ENCODE data around the gene DES. TPM values are rescaled to one million over a fixed set of nuclear protein-coding genes. Genes with fewer than 3 reads are reported as not detected.

DES gene
- total RNA-seq, 1 donor from 2014 or later, result not detected

DNA sequence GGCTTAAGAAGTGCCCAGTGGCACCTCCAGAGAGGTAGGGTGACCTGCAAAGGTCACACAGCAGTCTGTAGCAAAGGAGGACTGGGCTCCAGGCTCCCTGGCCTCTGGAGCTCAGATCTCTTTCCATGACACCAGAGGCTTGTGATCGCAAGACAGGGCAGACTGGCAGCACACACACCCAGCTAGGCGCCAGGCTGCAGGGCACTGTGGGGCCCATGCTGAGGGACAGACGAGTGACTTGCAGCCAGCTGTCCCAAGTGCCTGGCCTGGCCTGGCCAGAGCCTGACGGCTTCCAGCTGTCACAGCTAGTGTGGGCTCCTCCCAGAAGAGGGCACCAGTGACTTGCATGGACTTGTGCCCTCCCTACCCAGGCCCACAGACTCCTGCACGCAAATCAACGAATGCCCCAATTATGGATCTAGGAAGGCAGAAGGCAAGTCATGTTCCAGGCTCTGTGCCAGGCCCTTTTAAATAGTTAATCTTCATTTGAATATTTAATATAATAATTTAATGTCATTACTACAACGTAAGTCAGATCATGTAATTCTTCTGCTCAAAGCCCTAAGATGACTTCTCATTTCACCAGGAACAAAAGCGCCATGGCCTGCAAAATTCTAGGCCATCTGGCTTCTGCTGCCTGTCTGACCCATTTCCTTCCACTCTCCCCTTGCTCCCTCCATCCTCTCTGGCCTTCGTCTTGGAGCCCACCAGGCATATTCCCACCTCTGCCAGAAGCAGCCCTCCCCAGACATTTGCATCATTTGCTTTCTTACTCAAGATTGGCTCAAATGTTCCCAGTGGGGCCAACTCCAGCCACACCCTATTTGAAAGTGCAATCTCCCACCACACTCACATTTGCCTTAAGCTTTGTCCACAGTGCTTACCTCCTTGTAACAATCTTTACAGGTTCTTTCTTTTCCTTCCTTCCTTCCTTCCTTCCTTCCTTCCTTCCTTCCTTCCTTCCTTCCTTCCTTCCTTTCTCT lies 12.7 kb downstream of the DES start:
- TF ChIP-seq, protein P1, sequence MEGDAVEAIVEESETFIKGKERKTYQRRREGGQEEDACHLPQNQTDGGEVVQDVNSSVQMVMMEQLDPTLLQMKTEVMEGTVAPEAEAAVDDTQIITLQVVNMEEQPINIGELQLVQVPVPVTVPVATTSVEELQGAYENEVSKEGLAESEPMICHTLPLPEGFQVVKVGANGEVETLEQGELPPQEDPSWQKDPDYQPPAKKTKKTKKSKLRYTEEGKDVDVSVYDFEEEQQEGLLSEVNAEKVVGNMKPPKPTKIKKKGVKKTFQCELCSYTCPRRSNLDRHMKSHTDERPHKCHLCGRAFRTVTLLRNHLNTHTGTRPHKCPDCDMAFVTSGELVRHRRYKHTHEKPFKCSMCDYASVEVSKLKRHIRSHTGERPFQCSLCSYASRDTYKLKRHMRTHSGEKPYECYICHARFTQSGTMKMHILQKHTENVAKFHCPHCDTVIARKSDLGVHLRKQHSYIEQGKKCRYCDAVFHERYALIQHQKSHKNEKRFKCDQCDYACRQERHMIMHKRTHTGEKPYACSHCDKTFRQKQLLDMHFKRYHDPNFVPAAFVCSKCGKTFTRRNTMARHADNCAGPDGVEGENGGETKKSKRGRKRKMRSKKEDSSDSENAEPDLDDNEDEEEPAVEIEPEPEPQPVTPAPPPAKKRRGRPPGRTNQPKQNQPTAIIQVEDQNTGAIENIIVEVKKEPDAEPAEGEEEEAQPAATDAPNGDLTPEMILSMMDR (IDR thresholded peaks at IDR 0.05), result peak; percentile 57
- no peak overlapping the region for H3K4me3 Mint-ChIP-seq (ENCODE audit: unreplicated experiment)
- no peak overlapping the region for H3K27ac Mint-ChIP-seq (ENCODE audit: unreplicated experiment)
- H3K4me1 Mint-ChIP-seq (ENCODE audit: unreplicated experiment), result peaks cover 1% of the 10 kb centered on the region
- DNase-seq (ENCODE audit: extremely low spot score, unreplicated experiment), result no peak
- H3K36me3 Mint-ChIP-seq (ENCODE audit: unreplicated experiment), result no peaks in the 10 kb centered on the region
- H3K27me3 Mint-ChIP-seq (ENCODE audit: unreplicated experiment), result peaks cover 1% of the 10 kb centered on the region
- H3K9me3 Mint-ChIP-seq (ENCODE audit: unreplicated experiment), result no peaks in the 10 kb centered on the region

DNA sequence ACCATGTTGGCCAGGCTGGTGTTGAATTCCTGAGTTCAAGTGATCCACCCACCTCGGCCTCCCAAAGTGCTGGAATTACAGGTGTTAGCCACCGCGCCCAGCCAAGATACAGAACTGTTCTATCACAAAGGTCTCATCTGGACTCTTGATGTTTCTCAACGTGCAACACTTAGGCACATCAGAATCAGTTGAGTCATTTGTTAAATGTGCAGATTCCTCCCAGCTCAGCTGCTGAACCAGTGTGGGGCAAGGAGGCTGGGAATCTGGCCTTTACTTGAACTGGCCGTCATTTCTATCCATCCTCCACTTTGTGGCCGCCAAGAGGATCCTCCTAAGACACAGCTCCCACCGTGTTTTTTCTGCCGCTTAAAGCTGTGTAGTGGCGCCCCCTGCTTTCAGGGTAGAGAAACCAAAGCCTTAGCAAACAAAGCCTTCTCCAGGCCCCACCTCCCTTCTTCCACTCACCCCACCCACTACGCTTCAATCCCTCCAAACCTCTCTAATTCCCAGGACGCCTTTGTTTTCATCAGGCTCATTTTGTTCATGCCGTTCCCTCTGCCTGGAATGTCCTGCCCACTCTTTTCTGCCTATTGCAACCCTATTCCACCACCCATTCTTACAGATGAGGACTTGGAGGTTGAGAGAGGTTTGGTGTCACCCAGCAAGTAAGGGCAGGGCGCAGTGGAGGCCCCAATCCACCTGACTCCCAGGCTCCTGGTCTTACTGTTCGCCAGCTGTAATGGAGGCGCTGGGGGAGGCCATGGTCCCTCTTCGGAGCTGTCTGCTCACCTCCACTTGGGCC lies 15.7 kb downstream of the DES start:
- DNase-seq (ENCODE audit: extremely low spot score, unreplicated experiment), result no peak
- Mint-ChIP-seq H3K4me1 (ENCODE audit: unreplicated experiment) (peaks cover 1% of the 10 kb centered on the region), H3K27me3 (ENCODE audit: unreplicated experiment) (no peaks in the 10 kb centered on the region), H3K36me3 (ENCODE audit: unreplicated experiment) (no peaks in the 10 kb centered on the region), H3K4me3 (ENCODE audit: unreplicated experiment) (no peak overlapping the region), H3K9me3 (ENCODE audit: unreplicated experiment) (no peaks in the 10 kb centered on the region), H3K27ac (ENCODE audit: unreplicated experiment) (no peak overlapping the region)
- TF ChIP-seq, protein P1 (IDR thresholded peaks at IDR 0.05), result peak; percentile 35

DNA sequence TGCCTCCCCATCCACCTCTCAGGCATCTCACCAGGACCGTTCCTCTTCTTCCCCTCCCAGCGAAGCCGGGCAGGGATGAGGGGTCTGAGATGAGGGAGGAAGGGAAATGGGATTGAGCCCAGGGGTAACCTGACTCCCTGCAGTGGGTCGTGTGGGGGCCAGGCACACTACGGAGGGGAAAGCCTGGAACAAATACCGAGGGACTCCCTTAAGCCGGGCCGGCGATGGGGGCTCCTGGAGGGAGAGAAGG lies 16.2 kb downstream of the DES start:
- Mint-ChIP-seq H3K36me3 (ENCODE audit: unreplicated experiment) (no peaks in the 10 kb centered on the region), H3K27me3 (ENCODE audit: unreplicated experiment) (no peaks in the 10 kb centered on the region), H3K4me1 (ENCODE audit: unreplicated experiment) (peaks cover 1% of the 10 kb centered on the region), H3K9me3 (ENCODE audit: unreplicated experiment) (no peaks in the 10 kb centered on the region), H3K4me3 (ENCODE audit: unreplicated experiment) (no peak overlapping the region), H3K27ac (ENCODE audit: unreplicated experiment) (no peak overlapping the region)
- DNase-seq (ENCODE audit: extremely low spot score, unreplicated experiment), result no peak
- TF ChIP-seq, protein P1 (IDR thresholded peaks at IDR 0.05), result no peak

DNA sequence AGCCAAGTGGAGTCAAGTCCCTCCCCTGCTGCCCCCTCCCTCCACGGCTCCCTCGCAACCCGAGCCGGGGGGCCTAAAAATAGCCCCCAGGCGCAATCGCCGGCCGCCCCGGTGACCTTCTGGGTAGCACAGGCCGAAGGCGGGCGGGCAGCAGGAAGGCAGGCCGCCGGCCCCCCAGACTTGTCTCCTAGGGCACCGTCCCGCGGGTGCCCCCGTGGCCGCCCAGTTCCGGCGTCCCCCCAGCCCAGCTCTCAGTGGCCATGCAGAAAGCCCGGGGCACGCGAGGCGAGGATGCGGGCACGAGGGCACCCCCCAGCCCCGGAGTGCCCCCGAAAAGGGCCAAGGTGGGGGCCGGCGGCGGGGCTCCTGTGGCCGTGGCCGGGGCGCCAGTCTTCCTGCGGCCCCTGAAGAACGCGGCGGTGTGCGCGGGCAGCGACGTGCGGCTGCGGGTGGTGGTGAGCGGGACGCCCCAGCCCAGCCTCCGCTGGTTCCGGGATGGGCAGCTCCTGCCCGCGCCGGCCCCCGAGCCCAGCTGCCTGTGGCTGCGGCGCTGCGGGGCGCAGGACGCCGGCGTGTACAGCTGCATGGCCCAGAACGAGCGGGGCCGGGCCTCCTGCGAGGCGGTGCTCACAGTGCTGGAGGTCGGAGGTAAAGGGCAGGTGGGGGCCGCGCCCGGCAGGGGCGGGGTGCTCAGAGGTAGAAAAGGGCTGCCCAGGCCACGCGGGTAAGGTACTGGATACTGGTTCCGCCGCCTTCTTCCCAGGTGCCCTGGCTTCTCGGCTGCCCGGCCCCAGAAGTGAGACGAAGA lies 16.7 kb downstream of the DES start, which contains the start of gene SPEG:
SPEG (plus strand) TSS at position 126 of the 808 bp plus-strand sequence; CDS start at position 261, 135 bp downstream.
- DNase-seq (ENCODE audit: extremely low spot score, unreplicated experiment), result no peak
- no peaks in the 10 kb centered on the region for H3K9me3 Mint-ChIP-seq (ENCODE audit: unreplicated experiment)
- H3K27ac Mint-ChIP-seq (ENCODE audit: unreplicated experiment), result no peak within 1 kb of the TSS

More for the DNA sequence above, 16.7 kb downstream of the DES start, which contains the start of gene SPEG:
- no peaks in the 10 kb centered on the region for H3K36me3 Mint-ChIP-seq (ENCODE audit: unreplicated experiment)
- H3K4me1 Mint-ChIP-seq (ENCODE audit: unreplicated experiment), result peaks cover 1% of the 10 kb centered on the region
- TF ChIP-seq, protein P1 (IDR thresholded peaks at IDR 0.05), result no peak
- H3K27me3 Mint-ChIP-seq (ENCODE audit: unreplicated experiment), result no peaks in the 10 kb centered on the region
- no peak within 1 kb of the TSS for H3K4me3 Mint-ChIP-seq (ENCODE audit: unreplicated experiment)

Measured in osteocyte (in vitro differentiated cells).